ENCODE data around the gene ETFBKMT.

DNA sequence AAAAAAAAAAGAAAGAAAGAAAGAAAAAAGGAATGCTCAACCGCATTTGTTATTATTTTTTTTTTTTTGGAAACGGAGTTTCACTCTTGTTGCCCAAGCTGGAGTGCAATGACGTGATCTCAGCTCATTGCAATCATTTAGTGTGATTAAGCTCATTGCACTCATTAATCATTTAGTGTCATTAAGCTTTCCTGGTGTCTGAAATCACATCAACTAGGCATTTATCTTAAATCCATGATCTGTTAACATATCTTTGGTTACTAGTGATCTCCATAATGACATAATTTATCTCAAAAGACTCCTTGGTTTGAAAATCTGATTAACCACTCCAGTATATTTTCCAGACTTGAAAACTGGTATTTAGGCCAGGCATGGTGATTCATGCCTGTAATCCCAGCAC lies 26.3 kb downstream of the ETFBKMT start:
- TF ChIP-seq NR1H2 (CRISPR knock-in tag; IDR thresholded peaks at IDR 0.05) (no peak), NR2C2 (CRISPR knock-in tag; IDR thresholded peaks at IDR 0.05) (no peak)
- TF ChIP-seq, protein P1, sequence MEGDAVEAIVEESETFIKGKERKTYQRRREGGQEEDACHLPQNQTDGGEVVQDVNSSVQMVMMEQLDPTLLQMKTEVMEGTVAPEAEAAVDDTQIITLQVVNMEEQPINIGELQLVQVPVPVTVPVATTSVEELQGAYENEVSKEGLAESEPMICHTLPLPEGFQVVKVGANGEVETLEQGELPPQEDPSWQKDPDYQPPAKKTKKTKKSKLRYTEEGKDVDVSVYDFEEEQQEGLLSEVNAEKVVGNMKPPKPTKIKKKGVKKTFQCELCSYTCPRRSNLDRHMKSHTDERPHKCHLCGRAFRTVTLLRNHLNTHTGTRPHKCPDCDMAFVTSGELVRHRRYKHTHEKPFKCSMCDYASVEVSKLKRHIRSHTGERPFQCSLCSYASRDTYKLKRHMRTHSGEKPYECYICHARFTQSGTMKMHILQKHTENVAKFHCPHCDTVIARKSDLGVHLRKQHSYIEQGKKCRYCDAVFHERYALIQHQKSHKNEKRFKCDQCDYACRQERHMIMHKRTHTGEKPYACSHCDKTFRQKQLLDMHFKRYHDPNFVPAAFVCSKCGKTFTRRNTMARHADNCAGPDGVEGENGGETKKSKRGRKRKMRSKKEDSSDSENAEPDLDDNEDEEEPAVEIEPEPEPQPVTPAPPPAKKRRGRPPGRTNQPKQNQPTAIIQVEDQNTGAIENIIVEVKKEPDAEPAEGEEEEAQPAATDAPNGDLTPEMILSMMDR (IDR thresholded peaks at IDR 0.05), result no peak
- TF ChIP-seq, protein P2, sequence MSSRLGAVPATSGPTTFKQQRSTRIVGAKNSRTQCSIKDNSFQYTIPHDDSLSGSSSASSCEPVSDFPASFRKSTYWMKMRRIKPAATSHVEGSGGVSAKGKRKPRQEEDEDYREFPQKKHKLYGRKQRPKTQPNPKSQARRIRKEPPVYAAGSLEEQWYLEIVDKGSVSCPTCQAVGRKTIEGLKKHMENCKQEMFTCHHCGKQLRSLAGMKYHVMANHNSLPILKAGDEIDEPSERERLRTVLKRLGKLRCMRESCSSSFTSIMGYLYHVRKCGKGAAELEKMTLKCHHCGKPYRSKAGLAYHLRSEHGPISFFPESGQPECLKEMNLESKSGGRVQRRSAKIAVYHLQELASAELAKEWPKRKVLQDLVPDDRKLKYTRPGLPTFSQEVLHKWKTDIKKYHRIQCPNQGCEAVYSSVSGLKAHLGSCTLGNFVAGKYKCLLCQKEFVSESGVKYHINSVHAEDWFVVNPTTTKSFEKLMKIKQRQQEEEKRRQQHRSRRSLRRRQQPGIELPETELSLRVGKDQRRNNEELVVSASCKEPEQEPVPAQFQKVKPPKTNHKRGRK (CRISPR knock-in tag; IDR thresholded peaks at IDR 0.05; ENCODE audit: borderline replicate concordance), result no peak
- TF ChIP-seq, protein P3, sequence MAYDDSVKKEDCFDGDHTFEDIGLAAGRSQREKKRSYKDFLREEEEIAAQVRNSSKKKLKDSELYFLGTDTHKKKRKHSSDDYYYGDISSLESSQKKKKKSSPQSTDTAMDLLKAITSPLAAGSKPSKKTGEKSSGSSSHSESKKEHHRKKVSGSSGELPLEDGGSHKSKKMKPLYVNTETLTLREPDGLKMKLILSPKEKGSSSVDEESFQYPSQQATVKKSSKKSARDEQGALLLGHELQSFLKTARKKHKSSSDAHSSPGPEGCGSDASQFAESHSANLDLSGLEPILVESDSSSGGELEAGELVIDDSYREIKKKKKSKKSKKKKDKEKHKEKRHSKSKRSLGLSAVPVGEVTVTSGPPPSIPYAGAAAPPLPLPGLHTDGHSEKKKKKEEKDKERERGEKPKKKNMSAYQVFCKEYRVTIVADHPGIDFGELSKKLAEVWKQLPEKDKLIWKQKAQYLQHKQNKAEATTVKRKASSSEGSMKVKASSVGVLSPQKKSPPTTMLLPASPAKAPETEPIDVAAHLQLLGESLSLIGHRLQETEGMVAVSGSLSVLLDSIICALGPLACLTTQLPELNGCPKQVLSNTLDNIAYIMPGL (CRISPR knock-in tag; IDR thresholded peaks at IDR 0.05), result no peak

Measured in WTC11 (cell line).